ENCODE results near the gene CARD14. TPM values are rescaled to one million over a fixed set of nuclear protein-coding genes. Genes with fewer than 3 reads are reported as not detected.

The CARD14 gene
- total RNA-seq, 1 experiment from 2014 or later, result 0.24 TPM

- Histone ChIP-seq H4K8ac (replicated peaks; ENCODE audit: insufficient read length, low read depth, low read length) (no peak overlapping the region), H4K5ac (ENCODE audit: insufficient read length, low read depth, low read length) (no peak overlapping the region), H3K27ac (ENCODE audit: insufficient read length, low read depth, low read length) (no peak overlapping the region), H2BK20ac (ENCODE audit: low read depth, low read length, poor library complexity, severe bottlenecking) (no peak overlapping the region), H3K9ac (ENCODE audit: extremely low read depth, insufficient read length, low read length) (peak overlapping the region; percentile 66), H3K4ac (ENCODE audit: low read depth, low read length) (no peak overlapping the region), H3K14ac (ENCODE audit: insufficient read depth, low read length) (peak overlapping the region; percentile 78), H3K23me2 (ENCODE audit: insufficient read length, low read depth, low read length, poor library complexity, severe bottlenecking) (peaks cover 5% of the 10 kb centered on the region), H3K56ac (ENCODE audit: insufficient read length, low read depth, low read length) (no peak overlapping the region), H3K9me3 (ENCODE audit: control insufficient read depth, low read depth, low read length) (no peaks in the 10 kb centered on the region), H3K23ac (ENCODE audit: insufficient read length, low read depth, low read length) (no peak overlapping the region), H2AFZ (ENCODE audit: low read length) (no peak overlapping the region), H2BK12ac (ENCODE audit: insufficient read length, low read depth, low read length) (no peak overlapping the region), H3K18ac (ENCODE audit: insufficient read length, low read depth, low read length) (no peak overlapping the region), H4K20me1 (ENCODE audit: control insufficient read depth, insufficient read depth, insufficient read length) (no peaks in the 10 kb centered on the region), H2BK15ac (ENCODE audit: low read depth, low read length) (no peak overlapping the region), H3K27me3 (ENCODE audit: insufficient read depth, low read length) (no peaks in the 10 kb centered on the region), H3K4me2 (ENCODE audit: insufficient read depth, insufficient read length, low read length) (peak overlapping the region; percentile 62), H3K79me1 (ENCODE audit: insufficient read depth, low read depth, low read length, poor library complexity, severe bottlenecking) (no peaks in the 10 kb centered on the region), H3K79me2 (ENCODE audit: insufficient read depth, low read length) (no peaks in the 10 kb centered on the region), H3T11ph (ENCODE audit: low read length) (no peak overlapping the region), H3K4me1 (ENCODE audit: insufficient read depth, low read length) (no peaks in the 10 kb centered on the region), H2BK120ac (ENCODE audit: low read depth, low read length, poor library complexity, severe bottlenecking) (no peak overlapping the region), H2AK5ac (ENCODE audit: insufficient read length, low read length) (no peak overlapping the region), H2BK5ac (ENCODE audit: insufficient read length, low read length) (no peak overlapping the region), H4K91ac (ENCODE audit: insufficient read length, low read depth, low read length) (no peak overlapping the region)
- H3K27me3 Mint-ChIP-seq (ENCODE audit: low read depth), result no peaks in the 10 kb centered on the region; the same call in 1 of the 2 replicates
- TF ChIP-seq, protein P1, sequence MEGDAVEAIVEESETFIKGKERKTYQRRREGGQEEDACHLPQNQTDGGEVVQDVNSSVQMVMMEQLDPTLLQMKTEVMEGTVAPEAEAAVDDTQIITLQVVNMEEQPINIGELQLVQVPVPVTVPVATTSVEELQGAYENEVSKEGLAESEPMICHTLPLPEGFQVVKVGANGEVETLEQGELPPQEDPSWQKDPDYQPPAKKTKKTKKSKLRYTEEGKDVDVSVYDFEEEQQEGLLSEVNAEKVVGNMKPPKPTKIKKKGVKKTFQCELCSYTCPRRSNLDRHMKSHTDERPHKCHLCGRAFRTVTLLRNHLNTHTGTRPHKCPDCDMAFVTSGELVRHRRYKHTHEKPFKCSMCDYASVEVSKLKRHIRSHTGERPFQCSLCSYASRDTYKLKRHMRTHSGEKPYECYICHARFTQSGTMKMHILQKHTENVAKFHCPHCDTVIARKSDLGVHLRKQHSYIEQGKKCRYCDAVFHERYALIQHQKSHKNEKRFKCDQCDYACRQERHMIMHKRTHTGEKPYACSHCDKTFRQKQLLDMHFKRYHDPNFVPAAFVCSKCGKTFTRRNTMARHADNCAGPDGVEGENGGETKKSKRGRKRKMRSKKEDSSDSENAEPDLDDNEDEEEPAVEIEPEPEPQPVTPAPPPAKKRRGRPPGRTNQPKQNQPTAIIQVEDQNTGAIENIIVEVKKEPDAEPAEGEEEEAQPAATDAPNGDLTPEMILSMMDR (conservative IDR thresholded peaks at IDR 0.05), result no peak
- no CpG with 5 or more reads among the region's 5 CpGs for WGBS (ENCODE audit: extremely low coverage, insufficient read length, low lambda C conversion rate)
- no peak for DNase-seq
- H3K4me1 Mint-ChIP-seq, result peaks cover 16 to 19% of the 10 kb centered on the region in 2 experiments
- H3K4me3 Mint-ChIP-seq, result peak overlapping the region; percentile 91 to 95
- H3K27ac Mint-ChIP-seq, result peak overlapping the region in 2 of 3 experiments; percentile 55 to 93; a peak in 3 of 7 replicates
- H3K9me3 Mint-ChIP-seq, result no peaks in the 10 kb centered on the region
- peaks cover 10 to 27% (median 26%) of the 10 kb centered on the region in 3 experiments; a peak in 5 of 7 replicates for H3K36me3 Mint-ChIP-seq (ENCODE audit: insufficient read depth in 1 of 3, low read depth in 3 of 3)
Observed at GRCh38 chr17:80219763-80220053, 49.9 kb downstream of the CARD14 start.
